Fibroblast of mammary gland (primary cell): ENCODE results near the gene TGFBR1.

ENCODE experiments used
- DNase-seq: peaks from one replicate; pipeline ENCODE4 v3.0.0-alpha.2; 2010; ENCODE audit warnings: low read depth
- H3K4me3 ChIP-seq: 2 replicates; pipeline ENCODE4 v1.5.1; 2011; ENCODE audit warnings: low read depth, mild to moderate bottlenecking, low read length, moderate library complexity; ENCODE audit not compliant: control insufficient read depth
- TF ChIP-seq, protein P1 (sequence below): conservative IDR thresholded peaks from 2 replicates; pipeline ENCODE4 v1.5.1; 2011; ENCODE audit warnings: low read depth, low read length, inconsistent platforms; ENCODE audit not compliant: control insufficient read depth, insufficient read depth

Gene TGFBR1

DNA sequence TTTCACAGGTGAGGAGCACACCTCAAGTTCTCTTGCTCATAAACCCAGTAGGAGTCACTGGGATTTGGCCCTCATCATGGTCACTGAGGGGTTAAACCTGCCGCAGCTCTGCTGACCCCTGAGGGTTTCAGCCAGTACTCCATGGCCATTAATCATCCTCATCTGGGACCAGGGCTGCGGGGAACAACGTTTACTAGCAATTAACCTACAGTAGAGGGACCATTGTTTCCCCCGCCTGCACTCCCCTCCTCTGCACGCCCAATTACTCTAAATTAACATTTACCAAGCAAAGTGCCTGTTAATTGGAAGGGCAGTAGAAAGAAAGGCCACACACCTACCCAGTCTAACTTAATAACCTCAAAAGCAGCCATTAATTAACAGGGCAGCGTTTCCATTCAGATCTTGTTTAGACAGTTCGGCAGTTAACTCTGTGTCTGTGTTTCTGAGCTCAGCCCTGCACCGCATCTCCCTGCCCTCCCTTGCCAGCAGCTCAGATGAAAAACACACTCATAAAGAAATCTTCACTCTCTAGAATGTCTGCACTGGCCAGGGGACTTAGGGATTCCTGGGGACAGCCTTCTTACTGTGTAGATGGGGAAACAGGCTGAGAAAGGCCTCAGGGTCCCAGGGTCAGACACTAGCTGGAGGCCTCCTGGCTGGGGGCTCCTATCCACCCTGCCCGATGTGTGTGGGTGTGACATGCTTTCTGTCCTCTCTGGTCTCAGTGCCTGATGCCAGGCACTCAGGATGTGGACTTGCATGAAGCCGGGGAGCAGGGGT lies 65.3 kb downstream of the TGFBR1 start:
- TF ChIP-seq, protein P1, sequence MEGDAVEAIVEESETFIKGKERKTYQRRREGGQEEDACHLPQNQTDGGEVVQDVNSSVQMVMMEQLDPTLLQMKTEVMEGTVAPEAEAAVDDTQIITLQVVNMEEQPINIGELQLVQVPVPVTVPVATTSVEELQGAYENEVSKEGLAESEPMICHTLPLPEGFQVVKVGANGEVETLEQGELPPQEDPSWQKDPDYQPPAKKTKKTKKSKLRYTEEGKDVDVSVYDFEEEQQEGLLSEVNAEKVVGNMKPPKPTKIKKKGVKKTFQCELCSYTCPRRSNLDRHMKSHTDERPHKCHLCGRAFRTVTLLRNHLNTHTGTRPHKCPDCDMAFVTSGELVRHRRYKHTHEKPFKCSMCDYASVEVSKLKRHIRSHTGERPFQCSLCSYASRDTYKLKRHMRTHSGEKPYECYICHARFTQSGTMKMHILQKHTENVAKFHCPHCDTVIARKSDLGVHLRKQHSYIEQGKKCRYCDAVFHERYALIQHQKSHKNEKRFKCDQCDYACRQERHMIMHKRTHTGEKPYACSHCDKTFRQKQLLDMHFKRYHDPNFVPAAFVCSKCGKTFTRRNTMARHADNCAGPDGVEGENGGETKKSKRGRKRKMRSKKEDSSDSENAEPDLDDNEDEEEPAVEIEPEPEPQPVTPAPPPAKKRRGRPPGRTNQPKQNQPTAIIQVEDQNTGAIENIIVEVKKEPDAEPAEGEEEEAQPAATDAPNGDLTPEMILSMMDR: no peak
- DNase-seq: no peak

DNA sequence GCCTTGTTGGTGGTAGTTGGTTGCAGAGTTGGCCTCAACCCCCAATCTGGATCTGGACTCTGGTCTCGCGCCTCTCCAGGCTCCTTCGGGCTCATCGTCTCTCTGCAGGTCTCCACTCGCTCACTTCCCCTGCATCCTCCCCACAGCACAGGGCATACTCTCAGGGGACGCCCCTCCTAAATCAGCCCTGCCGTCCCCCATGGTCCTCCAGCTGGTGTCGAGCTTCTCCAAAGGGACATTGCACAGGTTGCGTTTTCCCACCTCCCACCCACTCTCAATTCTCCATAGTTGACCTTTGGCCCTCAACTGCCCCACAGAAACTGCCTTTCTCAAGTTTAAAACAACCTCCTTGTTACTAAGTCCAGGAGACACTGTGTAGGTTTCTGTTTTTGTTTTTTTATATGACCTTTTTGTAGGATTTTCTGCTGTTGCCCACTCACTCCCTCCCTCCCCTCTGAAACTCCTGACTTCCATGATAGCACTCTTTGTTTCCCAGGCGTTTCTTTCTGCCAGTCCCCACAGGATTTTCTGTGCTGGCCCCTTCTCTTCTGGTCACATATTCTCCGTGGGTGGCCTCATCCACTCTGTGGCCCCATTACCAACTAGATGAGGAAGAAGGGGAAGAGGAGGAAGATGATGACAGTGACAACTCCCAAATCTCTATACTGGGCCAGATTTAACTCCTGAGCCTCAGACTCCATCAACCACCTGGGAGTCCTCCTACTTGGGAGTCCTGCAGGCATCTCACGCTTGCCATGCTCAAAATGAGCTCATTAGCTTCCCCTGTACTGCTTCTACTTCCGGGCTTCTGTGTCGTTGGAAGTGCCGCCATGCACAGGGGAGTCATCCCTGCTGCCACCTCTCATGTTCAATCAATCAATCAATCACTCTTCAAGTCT lies 66.6 kb downstream of the TGFBR1 start:
- H3K4me3 ChIP-seq: no peak overlapping the region
- no peak for DNase-seq
- TF ChIP-seq, protein P1: no peak

More for the DNA sequence above, 65.3 kb downstream of the TGFBR1 start:
- H3K4me3 ChIP-seq: no peak overlapping the region

DNA sequence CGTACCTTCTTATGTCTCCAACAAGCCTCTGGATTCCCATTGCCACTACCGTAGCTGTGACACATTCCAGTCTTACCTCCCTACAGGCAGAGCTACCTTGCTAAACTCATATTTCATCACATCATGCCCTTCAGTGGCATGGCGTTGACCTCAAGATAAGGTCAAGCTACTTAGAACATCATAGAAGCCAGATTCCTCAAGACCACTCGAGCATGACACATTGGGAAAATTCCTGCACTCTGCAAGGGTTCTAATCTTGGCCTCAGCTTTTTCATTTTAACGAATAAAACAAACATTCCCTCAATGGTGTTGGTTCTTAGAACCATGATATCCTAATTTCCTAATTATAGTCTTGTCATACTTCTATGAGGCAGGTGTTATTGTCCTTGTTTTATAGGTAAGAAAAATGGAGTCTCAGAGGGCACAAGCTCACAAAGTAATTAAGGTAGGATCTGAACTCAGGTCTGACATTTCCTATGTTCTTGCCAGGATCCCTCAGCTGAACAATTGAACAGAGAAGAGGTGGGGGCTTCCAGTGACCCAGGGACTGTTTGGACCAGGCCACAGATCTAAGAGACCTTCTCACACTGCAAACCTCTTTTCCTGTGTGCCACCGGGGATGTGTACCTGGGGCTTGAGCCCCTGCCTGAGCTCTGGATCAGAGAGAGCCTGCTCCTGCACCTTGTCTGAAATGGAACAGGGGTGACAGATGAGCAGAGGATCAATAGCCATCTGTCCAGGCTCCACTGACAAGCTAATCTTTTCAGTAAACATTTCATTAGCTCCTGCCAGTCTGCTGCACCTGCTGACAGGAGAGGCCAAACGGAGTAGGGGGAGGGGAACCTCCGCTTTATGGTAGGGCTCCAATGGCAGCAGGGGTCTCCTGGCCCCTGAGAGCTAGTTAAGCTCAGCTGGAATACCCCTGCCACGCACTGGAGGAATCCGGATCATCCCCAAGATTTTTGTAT lies 67.5 kb downstream of the TGFBR1 start:
- TF ChIP-seq, protein P1: no peak
- DNase-seq: no peak

DNA sequence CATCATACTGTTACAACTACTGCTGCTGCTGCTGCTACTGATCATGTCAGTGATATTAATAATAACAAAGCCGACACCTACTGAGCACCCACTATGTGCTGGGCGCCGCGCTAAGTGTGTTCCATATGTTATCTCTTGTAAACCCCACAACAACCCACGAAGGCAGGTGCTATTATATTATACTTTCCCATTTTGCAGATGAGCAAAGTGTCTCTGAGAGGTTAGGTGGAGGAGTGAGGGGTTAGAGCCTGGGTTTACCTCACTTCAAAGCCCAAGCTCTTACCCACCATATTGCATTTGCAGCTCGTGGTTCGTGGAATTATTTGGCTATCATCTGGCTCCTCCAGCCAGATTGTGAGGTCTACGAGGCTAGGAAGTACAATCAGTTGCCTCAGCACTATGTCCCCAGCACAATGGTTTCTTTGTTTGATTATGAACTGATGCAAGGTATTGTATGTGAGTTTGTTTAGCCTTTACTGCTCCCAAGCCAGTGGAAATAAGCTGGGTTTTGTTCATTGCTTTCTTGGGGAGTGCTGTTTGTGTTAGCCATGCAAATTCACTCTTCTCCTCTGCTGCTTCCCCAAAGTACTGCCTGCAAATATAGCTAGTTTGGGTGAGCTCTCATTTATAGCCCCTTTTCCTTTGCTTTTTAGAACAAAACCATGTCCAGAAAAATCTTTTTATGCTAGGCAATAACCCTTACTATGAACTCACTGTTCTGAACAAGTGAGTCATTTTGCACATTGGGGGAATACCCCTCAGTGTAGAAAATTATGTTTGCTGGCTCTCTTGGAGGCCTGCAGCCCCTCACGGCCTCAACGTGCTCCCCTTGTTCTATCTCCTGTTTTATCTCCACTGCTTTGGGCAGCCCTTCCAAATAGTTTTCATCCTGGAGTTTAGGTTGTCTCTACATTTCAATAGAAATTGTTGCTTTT lies 68.9 kb downstream of the TGFBR1 start:
- H3K4me3 ChIP-seq: no peak overlapping the region
- TF ChIP-seq, protein P1: no peak
- no peak for DNase-seq

More for the DNA sequence above, 67.5 kb downstream of the TGFBR1 start:
- no peak overlapping the region for H3K4me3 ChIP-seq

DNA sequence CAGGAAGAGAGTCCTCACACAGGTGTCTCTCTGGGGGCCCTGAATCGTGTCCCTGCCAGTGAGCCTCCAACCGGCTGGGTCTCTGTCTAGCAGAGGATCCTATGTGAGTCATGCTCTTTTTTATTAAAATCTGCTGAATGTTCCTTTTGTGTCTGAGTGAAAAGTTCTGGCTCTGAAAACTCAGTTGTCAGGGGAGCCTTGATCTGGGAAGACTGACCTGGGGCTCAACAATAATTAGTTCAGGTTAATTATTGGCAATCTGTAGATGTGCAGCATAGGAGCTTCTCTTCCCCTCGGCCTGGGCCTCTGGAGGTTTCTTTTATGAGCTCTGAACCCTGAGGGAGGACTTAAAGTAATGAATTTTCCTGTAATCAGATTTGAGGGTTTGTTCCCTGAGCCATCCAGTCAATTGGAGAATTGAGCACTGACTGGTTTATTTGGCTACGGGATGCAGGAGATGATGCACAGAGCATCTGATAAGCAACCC lies 71.7 kb downstream of the TGFBR1 start:
- no peak overlapping the region for H3K4me3 ChIP-seq
- TF ChIP-seq, protein P1: no peak
- DNase-seq: no peak
